Keratinocyte (primary cell): ENCODE data around the gene CTR9. TPM values are rescaled to one million over a fixed set of nuclear protein-coding genes. Genes with fewer than 3 reads are reported as not detected.

ENCODE experiments used
- DNase-seq: peaks from one replicate; pipeline ENCODE4 v3.0.0-alpha.2; 2011; ENCODE audit warnings: low read depth, missing footprints, low spot score
- FAIRE-seq: peaks from 2 replicates; lab custom pipeline; 2011; peaks lifted over from hg19 to GRCh38; lab: Jason Lieb, UNC
- H2AFZ ChIP-seq: 2 replicates; pipeline ENCODE4 v1.6.0; 2012; ENCODE audit warnings: low read length, control low read depth, inconsistent platforms; ENCODE audit not compliant: control insufficient read depth
- H3K27ac ChIP-seq: 2 replicates; pipeline ENCODE4 v1.5.1; 2011; ENCODE audit warnings: low read length; ENCODE audit not compliant: control insufficient read depth, insufficient read depth
- H3K27me3 ChIP-seq: 3 replicates; pipeline ENCODE4 v1.6.0; 2011; ENCODE audit warnings: low read length; ENCODE audit not compliant: control insufficient read depth, insufficient read depth; ENCODE audit errors: extremely low read depth
- H3K36me3 ChIP-seq, 2 experiments: 2 replicates in 1 of 2; 3 replicates in 1 of 2; pipeline ENCODE4 v1.5.1; 2011; ENCODE audit warnings: low read length in 2 of 2, mild to moderate bottlenecking in 1 of 2; ENCODE audit not compliant: control insufficient read depth in 2 of 2, insufficient read depth in 2 of 2; ENCODE audit errors: extremely low read depth in 1 of 2
- H3K4me1 ChIP-seq: 3 replicates; pipeline ENCODE4 v1.5.1; 2011; ENCODE audit warnings: low read length; ENCODE audit not compliant: control insufficient read depth, insufficient read depth; ENCODE audit errors: extremely low read depth
- H3K4me2 ChIP-seq: 3 replicates; pipeline ENCODE4 v1.6.0; 2011; ENCODE audit warnings: low read depth, low read length; ENCODE audit not compliant: control insufficient read depth, insufficient read depth; ENCODE audit errors: extremely low read depth
- H3K4me3 ChIP-seq, 3 experiments: fragments of 200-600 bp in 1 of 3; sonication (generic) in 1 of 3; 2 replicates in 2 of 3; 3 replicates in 1 of 3; pipeline ENCODE4 v1.5.1; 2011 to 2016; ENCODE audit warnings: low read length in 3 of 3, mild to moderate bottlenecking in 3 of 3, control low read depth in 2 of 3, inconsistent platforms in 1 of 3, low read depth in 1 of 3, mixed read lengths in 1 of 3, mixed run types in 1 of 3, moderate library complexity in 1 of 3; ENCODE audit not compliant: control insufficient read depth in 2 of 3, insufficient read depth in 2 of 3; ENCODE audit errors: extremely low read depth in 1 of 3
- H3K79me2 ChIP-seq: 2 replicates; pipeline ENCODE4 v1.6.0; 2012; ENCODE audit warnings: low read length; ENCODE audit not compliant: control insufficient read depth, insufficient read depth
- H3K9ac ChIP-seq: 3 replicates; pipeline ENCODE4 v1.6.0; 2011; ENCODE audit warnings: low read length; ENCODE audit not compliant: control insufficient read depth, insufficient read depth; ENCODE audit errors: extremely low read depth
- H3K9me1 ChIP-seq: 3 replicates; pipeline ENCODE4 v1.6.0; 2011; ENCODE audit warnings: low read length; ENCODE audit not compliant: control insufficient read depth, insufficient read depth; ENCODE audit errors: extremely low read depth
- H3K9me3 ChIP-seq: 2 replicates; pipeline ENCODE4 v1.5.1; 2012; ENCODE audit warnings: low read depth, low read length; ENCODE audit not compliant: control insufficient read depth
- H4K20me1 ChIP-seq: 3 replicates; pipeline ENCODE4 v1.6.0; 2011; ENCODE audit warnings: low read length; ENCODE audit not compliant: control insufficient read depth, insufficient read depth; ENCODE audit errors: extremely low read depth
- CTCF ChIP-seq, 3 experiments: IDR thresholded peaks in 1 of 3; conservative IDR thresholded peaks in 1 of 3; optimal IDR thresholded peaks in 1 of 3; 2 replicates in 2 of 3; 3 replicates in 1 of 3; pipeline versions ENCODE3 to v1.5.1; 2011; ENCODE audit warnings: low read length in 3 of 3, mild to moderate bottlenecking in 3 of 3, moderate library complexity in 2 of 3, control low read depth in 1 of 3, inconsistent platforms in 1 of 3; ENCODE audit not compliant: insufficient read depth in 2 of 3; ENCODE audit errors: extremely low read depth in 1 of 3
- EZH2 ChIP-seq: IDR thresholded peaks from one replicate; pipeline ENCODE4 v1.6.1; 2012; ENCODE audit warnings: inconsistent platforms, mild to moderate bottlenecking, low read length, moderate library complexity
- dilution Hi-C: fragments of 300-500 bp; cut with MboI; formaldehyde crosslinking; loops from one replicate; pipeline ENCODE4 v1.7.0; 2020; ENCODE audit warnings: low sequenced_read_pairs; ENCODE audit not compliant: extremely low pct_ligation_motif_present
- polyA plus RNA-seq, 5 experiments: library from polyadenylated mRNA; depleted of rRNA in 3 of 5; stranded (reverse) in 3 of 5; stranded (forward) in 1 of 5; unstranded in 1 of 5; fragments of >200 nt; gene quantifications; 1 replicate in 1 of 5; 2 replicates in 3 of 5; 3 replicates in 1 of 5; pipeline versions ENCODE4 v1.2.1 to v1.2.3, GENCODE V29; 2011 to 2012; ENCODE audit warnings: missing spikeins in 2 of 5, low read depth in 1 of 5, low replicate concordance in 1 of 5

Gene CTR9
- polyA plus RNA-seq, 1 donor (not counting 4 experiments of a cell fraction or from before 2014, with no cell fraction given): 21.8 TPM

GRCh38 chr11:10727146-10727851 lies 23.7 kb upstream of the CTR9 start:
- TF ChIP-seq EZH2: no peak
- TF ChIP-seq CTCF (optimal IDR thresholded peaks at IDR 0.05 in 1 of 3, IDR thresholded peaks at IDR 0.05 in 1 of 3, conservative IDR thresholded peaks at IDR 0.05 in 1 of 3; ENCODE audit: extremely low read depth in 1 of 3, insufficient read depth in 2 of 3, low read length in 3 of 3): no peak
- Histone ChIP-seq H3K4me2 (no peak overlapping the region), H3K36me3 (no peaks in the 10 kb centered on the region), H2AFZ (no peak overlapping the region), H3K9me1 (no peaks in the 10 kb centered on the region), H3K27me3 (peaks cover 10% of the 10 kb centered on the region), H3K4me1 (peaks cover 15% of the 10 kb centered on the region), H4K20me1 (no peaks in the 10 kb centered on the region), H3K9me3 (peaks cover 8% of the 10 kb centered on the region), H3K79me2 (no peaks in the 10 kb centered on the region), H3K4me3 (no peak overlapping the region), H3K9ac (no peak overlapping the region), H3K27ac (no peak overlapping the region)
- FAIRE-seq: no peak
- no peak for DNase-seq
- dilution Hi-C loops: loop anchor here (25.0 kb wide), 1 partner anchor 215 kb away; no protein-coding TSS in a partner anchor

- Histone ChIP-seq H3K79me2 (no peaks in the 10 kb centered on the region), H3K9me3 (peaks cover 8% of the 10 kb centered on the region), H3K4me3 (no peak overlapping the region), H4K20me1 (no peaks in the 10 kb centered on the region), H2AFZ (no peak overlapping the region), H3K4me2 (no peak overlapping the region), H3K36me3 (no peaks in the 10 kb centered on the region), H3K4me1 (peaks cover 15% of the 10 kb centered on the region), H3K9me1 (no peaks in the 10 kb centered on the region), H3K27ac (no peak overlapping the region), H3K27me3 (peaks cover 10% of the 10 kb centered on the region), H3K9ac (no peak overlapping the region)
- dilution Hi-C loops: loop anchor here (25.0 kb wide), 1 partner anchor 216 kb away; no protein-coding TSS in a partner anchor
- DNase-seq (no peak), FAIRE-seq (no peak)
- TF ChIP-seq CTCF (optimal IDR thresholded peaks at IDR 0.05 in 1 of 3, IDR thresholded peaks at IDR 0.05 in 1 of 3, conservative IDR thresholded peaks at IDR 0.05 in 1 of 3; ENCODE audit: extremely low read depth in 1 of 3, insufficient read depth in 2 of 3, low read length in 3 of 3): no peak
- TF ChIP-seq EZH2: no peak
These were observed 22.9 kb upstream of the CTR9 start for GRCh38 chr11:10728154-10728553.
